Mononuclear cell (primary cell): Measurements from ENCODE around the gene KCNK4. TPM values are rescaled to one million over a fixed set of nuclear protein-coding genes. Genes with fewer than 3 reads are reported as not detected.
"Not testable (repeated sequence)": the region's sequence is repeated elsewhere in the genome, so short reads cannot be mapped to it uniquely, and the experiment has no call there.

Experiments used
- H3K27me3 ChIP-seq: 2 replicates; pipeline ENCODE4 v1.6.0; 2011; ENCODE audit warnings: low read length, control low read depth; ENCODE audit not compliant: insufficient read depth
- H3K4me1 ChIP-seq: 2 replicates; pipeline ENCODE4 v1.5.1; 2011; ENCODE audit warnings: mild to moderate bottlenecking, low read length, control low read depth; ENCODE audit not compliant: insufficient read depth
- H3K4me3 ChIP-seq: 2 replicates; pipeline ENCODE4 v1.5.1; 2011; ENCODE audit warnings: mild to moderate bottlenecking, low read length, moderate library complexity
- H3K9me3 ChIP-seq: 2 replicates; pipeline ENCODE4 v1.5.1; 2011; ENCODE audit warnings: low read depth, mild to moderate bottlenecking, control low read depth, low read length
- total RNA-seq: library from RNA; depleted of rRNA; stranded (reverse); fragments of >200 nt; gene quantifications from one replicate; pipeline ENCODE4 v1.2.3, GENCODE V29; 2012

KCNK4 gene
- total RNA-seq, 1 donor: not detected

DNA sequence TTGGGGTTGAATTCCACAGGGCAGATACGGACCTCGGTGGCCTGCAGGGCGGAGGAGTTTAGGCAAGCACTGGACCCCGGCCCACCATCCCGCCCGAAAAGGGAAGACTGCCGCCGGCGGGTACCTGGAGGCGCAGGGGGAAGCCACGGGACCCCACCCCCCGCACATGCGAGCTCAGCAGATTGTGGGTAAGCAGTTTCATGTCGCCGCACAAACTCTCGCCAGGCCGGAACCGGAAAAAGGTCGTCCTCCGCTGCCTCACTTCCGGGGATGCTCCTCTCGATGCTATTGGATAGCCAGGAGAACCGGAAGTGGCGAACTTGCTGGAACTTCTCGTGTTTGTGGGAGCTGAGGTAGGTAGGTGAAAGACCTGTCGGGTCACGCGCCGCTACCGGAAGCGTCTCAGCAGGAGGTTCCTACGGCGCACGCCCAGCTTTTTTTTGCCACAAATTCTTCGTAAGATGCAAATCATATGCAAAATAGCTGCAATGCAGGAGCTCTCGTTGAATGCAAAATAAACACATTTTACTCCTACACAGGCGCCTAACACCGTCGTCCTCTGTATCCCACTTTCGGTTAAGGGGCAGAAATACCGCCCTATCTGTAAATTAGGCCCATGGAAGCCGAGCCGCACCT lies 26.3 kb downstream of the KCNK4 start, which contains the start of gene TRMT112:
Gene TRMT112, minus strand, starts transcription at position 235 of the 636 bp plus-strand sequence. Its CDS starts 33 bp downstream, at position 202.
- no peaks in the 10 kb centered on the region for H3K9me3 ChIP-seq
- peaks cover 31% of the 10 kb centered on the region for H3K4me1 ChIP-seq
- peak within 1 kb of the TSS; percentile 80 for H3K4me3 ChIP-seq
- H3K27me3 ChIP-seq: no peaks in the 10 kb centered on the region

DNA sequence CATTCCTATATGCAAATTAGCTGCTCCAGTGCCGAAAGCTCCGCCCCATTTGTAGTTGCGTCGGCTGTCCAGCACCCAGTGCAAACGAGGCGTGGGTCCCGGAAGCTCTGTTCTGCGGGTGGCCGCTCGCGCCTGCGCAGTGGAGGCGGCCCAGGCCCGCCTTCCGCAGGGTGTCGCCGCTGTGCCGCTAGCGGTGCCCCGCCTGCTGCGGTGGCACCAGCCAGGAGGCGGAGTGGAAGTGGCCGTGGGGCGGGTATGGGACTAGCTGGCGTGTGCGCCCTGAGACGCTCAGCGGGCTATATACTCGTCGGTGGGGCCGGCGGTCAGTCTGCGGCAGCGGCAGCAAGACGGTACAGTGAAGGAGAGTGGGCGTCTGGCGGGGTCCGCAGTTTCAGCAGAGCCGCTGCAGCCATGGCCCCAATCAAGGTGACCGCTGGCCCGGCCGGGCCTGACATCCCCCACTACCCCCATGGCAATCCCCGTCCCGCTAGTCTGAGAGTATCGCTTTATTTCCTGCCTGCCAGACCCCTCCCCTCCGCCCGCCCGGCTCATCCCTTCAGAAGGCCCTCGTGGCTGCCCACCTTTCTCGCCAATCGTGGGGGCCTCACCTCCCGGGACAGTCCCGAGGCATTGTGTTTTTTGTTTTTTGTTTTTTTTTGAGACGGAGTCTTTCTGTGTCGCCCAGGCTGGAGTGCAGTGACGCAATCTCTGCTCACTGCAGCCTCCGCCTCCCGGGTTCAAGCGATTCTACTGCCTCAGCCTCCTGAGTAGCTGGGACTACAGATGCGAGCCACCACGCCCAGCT lies 27.1 kb downstream of the KCNK4 start, which contains the start of gene PRDX5:
Gene PRDX5, plus strand, starts transcription at position 161 of the 805 bp plus-strand sequence. Its CDS starts 95 bp downstream, at position 256.
- no peaks in the 10 kb centered on the region for H3K27me3 ChIP-seq
- H3K4me1 ChIP-seq: peaks cover 31% of the 10 kb centered on the region
- peak within 1 kb of the TSS; percentile 80 for H3K4me3 ChIP-seq
- no peaks in the 10 kb centered on the region for H3K9me3 ChIP-seq

DNA sequence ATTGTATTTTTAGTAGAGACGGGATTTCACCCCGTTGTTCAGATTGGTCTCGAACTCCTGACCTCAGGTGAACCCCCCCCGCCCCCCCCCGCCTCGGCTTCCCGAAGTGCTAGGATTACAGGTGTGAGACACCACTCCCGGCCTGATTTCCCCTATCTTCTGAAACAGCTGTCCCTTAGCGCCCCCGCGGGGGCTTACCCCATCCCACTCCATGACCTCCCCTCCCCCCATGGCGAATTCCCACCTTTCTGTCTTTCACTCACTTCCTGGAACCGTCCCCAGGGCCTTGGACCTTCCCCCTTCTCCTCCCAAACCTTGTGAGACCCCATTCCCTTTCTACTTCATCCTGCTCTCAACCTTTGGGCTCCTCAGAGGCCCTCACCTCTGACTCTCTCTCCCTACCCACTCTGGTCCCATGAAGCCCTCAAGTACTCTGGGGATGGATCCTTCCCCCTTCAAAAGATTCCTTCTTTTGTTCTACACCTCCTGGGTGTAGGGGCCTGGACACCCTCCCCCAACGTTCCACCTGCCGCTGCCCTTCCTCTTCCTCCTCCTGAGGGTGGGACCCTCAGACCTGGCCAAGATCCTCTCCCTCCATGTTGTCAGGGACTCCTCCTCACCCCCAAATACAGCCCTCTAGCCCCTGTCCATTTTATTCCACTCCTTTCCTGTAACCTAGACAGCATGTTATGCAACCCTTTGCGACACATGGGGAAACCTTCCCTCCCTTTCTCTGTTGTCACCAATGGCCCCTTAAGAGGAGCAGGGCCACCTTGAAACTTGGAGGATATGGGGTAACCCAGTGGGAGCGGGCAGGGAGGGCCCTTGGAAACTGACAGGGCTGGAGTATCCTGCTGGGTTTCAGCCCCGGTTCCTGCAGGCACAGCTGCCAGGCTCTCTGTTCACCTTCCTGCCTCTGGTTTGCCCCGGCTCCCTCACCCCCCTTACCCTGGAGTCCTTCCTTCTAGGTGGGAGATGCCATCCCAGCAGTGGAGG lies 28.0 kb downstream of the KCNK4 start:
- no peaks in the 10 kb centered on the region for H3K9me3 ChIP-seq
- peak overlapping the region; percentile 80 for H3K4me3 ChIP-seq
- peaks cover 31% of the 10 kb centered on the region for H3K4me1 ChIP-seq
- H3K27me3 ChIP-seq: no peaks in the 10 kb centered on the region

DNA sequence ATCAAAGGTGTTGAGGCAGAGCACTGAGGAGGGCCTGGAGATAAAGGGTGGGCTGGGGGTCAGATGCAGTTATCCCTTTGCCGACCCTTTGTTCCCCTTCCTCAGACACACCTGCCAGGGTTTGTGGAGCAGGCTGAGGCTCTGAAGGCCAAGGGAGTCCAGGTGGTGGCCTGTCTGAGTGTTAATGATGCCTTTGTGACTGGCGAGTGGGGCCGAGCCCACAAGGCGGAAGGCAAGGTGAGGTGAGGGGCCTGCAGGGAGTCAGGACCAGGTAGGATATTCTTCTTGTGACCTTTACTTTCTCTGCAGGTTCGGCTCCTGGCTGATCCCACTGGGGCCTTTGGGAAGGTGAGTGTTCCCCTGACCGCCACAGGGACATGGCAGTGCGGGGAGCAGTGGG lies 29.5 kb downstream of the KCNK4 start:
- peaks cover 31% of the 10 kb centered on the region for H3K4me1 ChIP-seq
- no peak overlapping the region for H3K4me3 ChIP-seq
- no peaks in the 10 kb centered on the region for H3K9me3 ChIP-seq
- no peaks in the 10 kb centered on the region for H3K27me3 ChIP-seq

DNA sequence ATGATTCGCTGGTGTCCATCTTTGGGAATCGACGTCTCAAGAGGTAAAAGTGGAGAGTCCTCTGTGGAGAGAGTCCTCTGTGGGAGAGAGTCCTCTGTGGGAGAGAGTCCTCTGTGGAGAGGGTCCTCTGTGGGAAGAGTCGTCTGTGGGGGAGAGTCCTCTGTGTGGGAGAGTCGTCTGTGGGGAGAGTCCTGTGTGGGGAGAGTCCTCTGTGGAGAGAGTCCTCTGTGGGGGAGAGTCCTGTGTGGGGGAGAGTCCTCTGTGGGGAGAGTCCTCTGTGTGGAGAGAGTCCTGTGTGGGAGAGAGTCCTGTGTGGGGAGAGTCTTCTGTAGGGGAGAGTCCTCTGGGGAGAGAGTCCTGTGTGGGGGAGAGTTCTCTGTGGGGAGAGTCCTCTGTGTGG lies 29.9 kb downstream of the KCNK4 start:
- Histone ChIP-seq H3K27me3 (no peaks in the 10 kb centered on the region), H3K4me3 (no peak overlapping the region), H3K4me1 (peaks cover 30% of the 10 kb centered on the region), H3K9me3 (no peaks in the 10 kb centered on the region)

DNA sequence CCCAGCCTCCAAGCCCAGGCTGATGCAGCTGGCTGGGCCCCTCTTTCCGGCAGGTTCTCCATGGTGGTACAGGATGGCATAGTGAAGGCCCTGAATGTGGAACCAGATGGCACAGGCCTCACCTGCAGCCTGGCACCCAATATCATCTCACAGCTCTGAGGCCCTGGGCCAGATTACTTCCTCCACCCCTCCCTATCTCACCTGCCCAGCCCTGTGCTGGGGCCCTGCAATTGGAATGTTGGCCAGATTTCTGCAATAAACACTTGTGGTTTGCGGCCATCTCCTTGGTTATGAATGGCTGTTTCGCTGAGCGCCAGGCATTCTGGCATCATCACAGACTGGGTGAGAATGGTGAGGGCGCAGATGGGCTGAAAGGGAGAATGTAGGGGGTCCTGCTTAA lies 30.4 kb downstream of the KCNK4 start:
- no peaks in the 10 kb centered on the region for H3K27me3 ChIP-seq
- no peaks in the 10 kb centered on the region for H3K9me3 ChIP-seq
- H3K4me1 ChIP-seq: peaks cover 25% of the 10 kb centered on the region
- no peak overlapping the region for H3K4me3 ChIP-seq

DNA sequence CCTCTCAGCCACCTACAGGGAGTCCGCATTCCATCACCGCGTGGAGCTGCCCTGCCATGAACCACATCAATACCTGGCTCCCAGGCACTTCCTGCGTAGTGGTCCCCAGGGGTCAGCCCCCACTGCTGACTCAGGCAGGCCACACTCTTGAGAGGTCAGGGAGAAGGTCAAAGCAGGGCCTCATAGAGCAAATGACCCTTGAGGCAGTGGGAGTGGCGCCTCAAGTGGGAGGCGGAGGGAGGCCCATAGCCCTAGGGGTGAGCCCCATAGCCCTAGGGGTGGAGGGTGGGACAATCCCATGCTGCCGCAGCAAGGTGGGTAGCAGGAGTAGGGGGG lies 31.8 kb downstream of the KCNK4 start:
- Histone ChIP-seq H3K9me3 (no peaks in the 10 kb centered on the region), H3K4me3 (no peak overlapping the region), H3K27me3 (no peaks in the 10 kb centered on the region), H3K4me1 (peaks cover 18% of the 10 kb centered on the region)

DNA sequence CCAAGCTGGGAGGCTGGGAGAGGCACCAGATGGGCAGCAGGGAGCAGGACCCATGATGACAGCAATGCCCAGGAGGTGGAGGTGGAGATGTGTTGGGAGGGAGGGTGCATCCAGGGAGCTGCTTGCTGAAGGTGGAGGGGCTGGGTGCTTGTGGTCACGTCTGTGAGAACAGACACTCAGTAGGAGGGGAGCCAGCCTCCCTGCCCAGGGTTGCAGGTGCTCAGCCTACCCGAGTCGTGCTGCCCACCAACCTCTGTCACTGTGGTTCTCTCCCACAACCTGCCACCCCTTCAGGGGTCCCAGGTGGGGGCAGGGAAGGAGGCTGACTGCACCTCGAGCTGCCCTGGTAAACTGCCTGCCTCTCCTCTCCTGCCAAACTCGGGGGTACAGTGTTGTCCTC lies 32.3 kb downstream of the KCNK4 start:
- H3K9me3 ChIP-seq: no peaks in the 10 kb centered on the region
- no peaks in the 10 kb centered on the region for H3K27me3 ChIP-seq
- no peak overlapping the region for H3K4me3 ChIP-seq

DNA sequence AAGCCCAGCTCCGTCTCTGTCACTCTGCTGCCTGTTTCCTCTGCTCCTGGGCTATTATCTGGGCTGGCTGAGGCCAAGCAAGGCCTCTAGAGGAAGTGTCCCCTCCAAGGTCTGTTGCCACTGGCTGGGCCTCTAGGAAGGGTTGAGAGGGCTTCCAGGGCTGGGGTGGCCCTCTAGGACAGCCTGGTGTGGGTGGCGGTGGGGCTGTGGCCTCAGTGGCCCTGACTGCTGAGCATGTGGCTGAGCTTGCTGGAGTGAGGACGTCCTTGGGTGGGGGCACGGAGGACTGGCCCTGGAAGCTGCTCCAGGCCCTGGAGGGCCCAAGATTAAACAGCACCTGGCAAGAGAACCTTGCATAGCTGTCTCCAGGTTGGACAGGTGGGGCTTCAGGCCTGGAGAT lies 32.9 kb downstream of the KCNK4 start:
- H3K27me3 ChIP-seq, H3K9me3 ChIP-seq, H3K4me3 ChIP-seq: not testable (repeated sequence)
- H3K4me1 ChIP-seq: peaks cover 10% of the 10 kb centered on the region

More for the DNA sequence above, 32.3 kb downstream of the KCNK4 start:
- peaks cover 16% of the 10 kb centered on the region for H3K4me1 ChIP-seq

DNA sequence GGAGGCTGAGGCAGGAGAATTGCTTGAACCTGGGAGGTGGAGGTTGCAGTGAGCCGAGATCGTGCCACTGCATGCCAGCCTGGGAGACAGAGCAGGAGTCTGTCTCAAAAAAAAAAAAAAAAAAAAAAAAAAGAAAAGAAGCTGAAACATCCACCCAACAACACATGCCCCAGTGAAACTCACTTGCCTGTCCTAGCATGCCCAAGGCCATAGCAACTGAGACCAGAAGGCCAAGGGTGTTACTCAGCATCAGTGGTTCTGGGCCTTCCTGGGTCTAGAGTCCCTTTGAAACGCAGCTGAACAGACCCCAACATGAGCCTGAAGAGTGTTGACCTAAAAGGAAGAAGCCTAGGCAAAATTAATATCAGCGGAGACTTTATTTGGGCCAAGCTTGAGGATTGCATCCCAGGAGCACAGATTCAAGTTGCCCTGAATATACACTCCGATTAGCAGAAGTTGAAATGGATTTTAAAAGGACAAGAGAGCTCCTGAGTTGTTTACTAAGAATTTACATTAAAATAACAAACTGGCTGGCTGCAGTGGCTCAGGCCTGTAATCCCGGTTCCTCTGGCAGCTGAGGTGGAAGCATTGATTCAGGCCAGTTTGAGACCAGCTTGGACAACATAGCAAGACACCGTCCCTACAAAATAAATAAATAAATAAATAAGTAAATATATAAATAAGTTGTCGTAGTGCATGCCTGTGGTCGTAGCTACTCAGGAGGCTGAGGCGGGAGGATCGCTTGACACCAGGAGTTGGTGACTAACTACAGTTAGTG lies 33.8 kb downstream of the KCNK4 start:
- H3K9me3 ChIP-seq: no peaks in the 10 kb centered on the region
- H3K27me3 ChIP-seq: no peaks in the 10 kb centered on the region
- peaks cover 1% of the 10 kb centered on the region for H3K4me1 ChIP-seq
- H3K4me3 ChIP-seq: no peak overlapping the region

DNA sequence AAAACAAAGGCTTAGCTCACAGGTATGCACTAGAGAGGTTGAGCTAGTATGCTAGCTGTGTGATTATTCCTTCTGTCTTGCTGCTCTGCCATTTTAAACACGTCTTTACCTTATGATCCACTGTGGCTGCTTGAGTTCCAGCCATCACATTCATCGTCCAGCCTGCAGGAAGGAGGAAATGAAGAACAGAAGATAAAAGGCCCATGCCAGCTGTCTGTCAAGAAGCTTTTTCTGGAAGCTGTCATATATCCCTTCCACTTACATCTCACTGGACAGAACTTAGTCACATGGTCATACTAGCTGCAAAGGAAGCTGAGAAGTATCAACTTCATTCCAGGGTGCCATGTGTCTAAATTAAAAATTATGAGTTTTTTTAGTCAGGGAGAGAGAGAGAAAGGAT lies 36.3 kb downstream of the KCNK4 start:
- Histone ChIP-seq H3K27me3 (no peaks in the 10 kb centered on the region), H3K4me3 (no peak overlapping the region), H3K4me1 (peaks cover 17% of the 10 kb centered on the region), H3K9me3 (no peaks in the 10 kb centered on the region)

DNA sequence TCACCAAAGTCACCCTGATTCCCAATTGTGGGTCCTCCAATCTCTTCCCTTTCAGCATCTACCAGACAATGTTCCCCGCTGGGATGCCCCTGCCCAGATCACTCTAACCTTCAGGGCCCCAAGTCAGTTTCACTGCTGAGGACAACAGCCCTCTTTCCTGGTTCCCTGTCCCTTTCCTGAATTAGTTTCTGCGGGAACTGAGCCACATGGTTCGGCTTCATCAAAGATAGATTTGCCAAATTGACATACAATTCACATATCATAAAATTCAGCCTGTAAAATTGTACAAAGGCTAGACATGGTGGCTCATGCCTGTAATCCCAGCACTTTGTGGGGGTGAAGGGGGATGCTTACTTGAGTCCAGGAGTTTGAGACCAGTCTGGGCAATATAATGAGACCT lies 36.9 kb downstream of the KCNK4 start:
- H3K4me1 ChIP-seq: peaks cover 20% of the 10 kb centered on the region
- no peaks in the 10 kb centered on the region for H3K27me3 ChIP-seq
- no peak overlapping the region for H3K4me3 ChIP-seq
- H3K9me3 ChIP-seq: no peaks in the 10 kb centered on the region

DNA sequence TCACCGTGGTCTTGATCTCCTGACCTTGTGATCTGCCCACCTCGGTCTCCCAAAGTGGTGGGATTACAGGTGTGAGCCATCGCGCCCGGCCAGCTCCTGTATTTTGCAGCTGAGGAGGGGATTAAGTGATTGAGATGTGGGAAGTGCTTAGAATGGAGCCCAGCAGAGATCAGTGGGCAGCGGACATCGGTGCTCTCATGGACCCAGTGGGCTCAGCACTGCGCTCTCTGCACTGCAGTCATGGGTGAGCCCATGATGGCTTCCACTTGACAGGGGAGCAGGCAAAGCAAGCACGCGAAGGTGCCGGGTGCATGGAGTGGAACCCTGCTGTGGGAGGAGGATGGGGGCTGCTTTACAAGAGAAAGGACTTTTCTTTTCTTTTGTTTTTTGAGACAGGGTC lies 39.8 kb downstream of the KCNK4 start:
- H3K4me3 ChIP-seq: no peak overlapping the region
- no peaks in the 10 kb centered on the region for H3K9me3 ChIP-seq
- peaks cover 34% of the 10 kb centered on the region for H3K4me1 ChIP-seq
- H3K27me3 ChIP-seq: no peaks in the 10 kb centered on the region
